Pancreas (tissue), 10 donors: Measurements from ENCODE around the gene VWA2. TPM values are rescaled to one million over a fixed set of nuclear protein-coding genes. Genes with fewer than 3 reads are reported as not detected.

Experiments
- ATAC-seq, 4 donors: fragments of 200-7000 bp; cut with Tn5 transposase; one replicate each; pipeline versions ENCODE4 v1.8.0 to v1.9.1; 2020; ENCODE audit warnings: mild to moderate bottlenecking in 4 of 4, moderate library complexity in 4 of 4
- DNase-seq, 6 donors: peaks; one replicate each; pipeline ENCODE4 v3.0.0-alpha.2; 2020
- FAIRE-seq: peaks from 2 replicates; lab custom pipeline; 2012; peaks lifted over from hg19 to GRCh38; lab: Jason Lieb, UNC
- H3K27ac ChIP-seq, 4 donors: fragments of 200-600 bp; sonication (generic); 1 replicate in 3 of 4; 2 replicates in 1 of 4; pipeline versions ENCODE4 v1.5.0 to v1.8.0; 2020
- H3K27me3 ChIP-seq, 4 donors: fragments of 200-600 bp; one replicate each; pipeline ENCODE4 v1.8.0; 2021
- H3K36me3 ChIP-seq, 3 donors: fragments of 200-600 bp; sonication (generic) in 1 of 3; one replicate each; pipeline versions ENCODE4 v1.5.0 to v1.8.0; 2020 to 2021
- H3K4me1 ChIP-seq, 3 donors: fragments of 200-600 bp; one replicate each; pipeline ENCODE4 v1.8.0; 2021
- H3K4me3 ChIP-seq, 4 donors: fragments of 200-600 bp; sonication (generic) in 2 of 4; one replicate each; pipeline versions ENCODE4 v1.5.0 to v1.8.0; 2020 to 2021
- H3K9me3 ChIP-seq, 4 donors: fragments of 200-600 bp; one replicate each; pipeline ENCODE4 v1.8.0; 2021
- WGBS, 2 donors: extraction: QIAGEN DNeasy Blood & Tissue Kit; methylation state at CpG; one replicate each; pipeline ENCODE4 v1.1.7; 2013; 5-methylcytosine and 5-hydroxymethylcytosine counted together
- intact Hi-C, 3 donors: fragments of 100-400 bp; cut with DNase I; formaldehyde crosslinking; loops; one replicate each; pipeline versions ENCODE4 v1.11.1 to v1.14.2; 2022
- polyA plus RNA-seq, 2 donors: library from polyadenylated mRNA; stranded (reverse); fragments of 200-250 nt; gene quantifications; one replicate each; pipeline ENCODE4 v1.2.3, GENCODE V29; 2013
- total RNA-seq, 6 donors: library from RNA; stranded (reverse); fragmentation: NEBNext Ultra II Directional in 4 of 6; extraction: Animal tissue kit (Norgen Biotek cat#: 25700) in 4 of 6; gene quantifications; one replicate each; pipeline versions ENCODE4 v1.2.1 to v1.2.4, GENCODE V29; 2021 to 2023
- TF ChIP-seq, protein P1 (sequence below), 4 donors: fragments of 200-600 bp; sonication (generic) in 3 of 4; IDR thresholded peaks; one replicate each; pipeline versions ENCODE4 v1.5.0 to v1.8.0; 2021; ENCODE audit warnings: antibody characterized with exemption in 4 of 4
- donor health status: healthy with polysubstance abuse.
- donor health status: DM: no; HTN: no; CAD: no; lungs with moderate emphysema.
- donor health status: DM: no; HTN: no; CAD: no.
- donor health status: control.
- donor health status: control.
- donor health status: Bipolar disorder and iron deficiency.
- donor health status: DM: yes; HTN: yes; CAD: no.
- donor health status: DM: no; HTN: no; CAD: no.
- donor health status: DM: no; HTN: no; CAD: no.
- donor health status: DM: yes; HTN: yes; CAD: no.

VWA2 gene, protein sequence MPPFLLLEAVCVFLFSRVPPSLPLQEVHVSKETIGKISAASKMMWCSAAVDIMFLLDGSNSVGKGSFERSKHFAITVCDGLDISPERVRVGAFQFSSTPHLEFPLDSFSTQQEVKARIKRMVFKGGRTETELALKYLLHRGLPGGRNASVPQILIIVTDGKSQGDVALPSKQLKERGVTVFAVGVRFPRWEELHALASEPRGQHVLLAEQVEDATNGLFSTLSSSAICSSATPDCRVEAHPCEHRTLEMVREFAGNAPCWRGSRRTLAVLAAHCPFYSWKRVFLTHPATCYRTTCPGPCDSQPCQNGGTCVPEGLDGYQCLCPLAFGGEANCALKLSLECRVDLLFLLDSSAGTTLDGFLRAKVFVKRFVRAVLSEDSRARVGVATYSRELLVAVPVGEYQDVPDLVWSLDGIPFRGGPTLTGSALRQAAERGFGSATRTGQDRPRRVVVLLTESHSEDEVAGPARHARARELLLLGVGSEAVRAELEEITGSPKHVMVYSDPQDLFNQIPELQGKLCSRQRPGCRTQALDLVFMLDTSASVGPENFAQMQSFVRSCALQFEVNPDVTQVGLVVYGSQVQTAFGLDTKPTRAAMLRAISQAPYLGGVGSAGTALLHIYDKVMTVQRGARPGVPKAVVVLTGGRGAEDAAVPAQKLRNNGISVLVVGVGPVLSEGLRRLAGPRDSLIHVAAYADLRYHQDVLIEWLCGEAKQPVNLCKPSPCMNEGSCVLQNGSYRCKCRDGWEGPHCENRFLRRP
- 1 to 10 TPM; 2.8 to 9.5 (median 5.6) TPM for total RNA-seq
- polyA plus RNA-seq, result 1 to 10 TPM; 1.4 to 1.6 TPM

DNA sequence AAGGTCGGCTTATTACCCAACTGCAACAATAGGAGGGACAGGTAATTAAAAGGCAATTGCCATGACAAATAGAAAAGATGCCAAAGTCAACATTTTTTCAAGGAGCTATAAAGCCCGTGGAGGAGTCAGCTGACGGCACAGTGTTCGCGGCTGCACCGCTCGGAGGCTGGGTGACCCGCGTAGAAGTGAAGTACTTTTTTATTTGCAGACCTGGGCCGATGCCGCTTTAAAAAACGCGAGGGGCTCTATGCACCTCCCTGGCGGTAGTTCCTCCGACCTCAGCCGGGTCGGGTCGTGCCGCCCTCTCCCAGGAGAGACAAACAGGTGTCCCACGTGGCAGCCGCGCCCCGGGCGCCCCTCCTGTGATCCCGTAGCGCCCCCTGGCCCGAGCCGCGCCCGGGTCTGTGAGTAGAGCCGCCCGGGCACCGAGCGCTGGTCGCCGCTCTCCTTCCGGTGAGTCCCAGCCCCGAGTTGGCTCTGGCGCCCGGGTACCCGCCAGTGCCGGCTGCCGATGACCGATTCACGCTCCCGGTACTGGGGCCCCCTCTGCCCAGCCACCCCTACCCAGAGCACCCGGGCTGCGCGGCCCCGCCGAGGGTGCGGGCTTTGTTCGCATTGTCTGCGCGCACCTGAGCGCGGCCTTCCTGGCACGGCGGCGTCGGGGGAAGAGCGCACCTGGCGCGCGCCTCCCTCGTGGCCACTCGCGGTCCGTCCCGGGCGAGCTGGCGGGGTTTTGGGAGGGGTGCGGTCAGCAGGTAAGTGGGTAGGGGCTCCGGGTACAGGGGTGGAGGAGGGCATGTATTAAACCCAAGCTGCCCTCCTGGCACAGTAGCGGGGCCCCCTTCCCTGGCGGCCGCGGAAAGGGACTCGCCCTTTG lies at the start of gene VWA2:
Gene VWA2, plus strand, starts transcription at position 138 of the 877 bp plus-strand sequence. CDS start 9,460 bp downstream, outside the sequence.
- TF ChIP-seq, protein P1, sequence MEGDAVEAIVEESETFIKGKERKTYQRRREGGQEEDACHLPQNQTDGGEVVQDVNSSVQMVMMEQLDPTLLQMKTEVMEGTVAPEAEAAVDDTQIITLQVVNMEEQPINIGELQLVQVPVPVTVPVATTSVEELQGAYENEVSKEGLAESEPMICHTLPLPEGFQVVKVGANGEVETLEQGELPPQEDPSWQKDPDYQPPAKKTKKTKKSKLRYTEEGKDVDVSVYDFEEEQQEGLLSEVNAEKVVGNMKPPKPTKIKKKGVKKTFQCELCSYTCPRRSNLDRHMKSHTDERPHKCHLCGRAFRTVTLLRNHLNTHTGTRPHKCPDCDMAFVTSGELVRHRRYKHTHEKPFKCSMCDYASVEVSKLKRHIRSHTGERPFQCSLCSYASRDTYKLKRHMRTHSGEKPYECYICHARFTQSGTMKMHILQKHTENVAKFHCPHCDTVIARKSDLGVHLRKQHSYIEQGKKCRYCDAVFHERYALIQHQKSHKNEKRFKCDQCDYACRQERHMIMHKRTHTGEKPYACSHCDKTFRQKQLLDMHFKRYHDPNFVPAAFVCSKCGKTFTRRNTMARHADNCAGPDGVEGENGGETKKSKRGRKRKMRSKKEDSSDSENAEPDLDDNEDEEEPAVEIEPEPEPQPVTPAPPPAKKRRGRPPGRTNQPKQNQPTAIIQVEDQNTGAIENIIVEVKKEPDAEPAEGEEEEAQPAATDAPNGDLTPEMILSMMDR (IDR thresholded peaks at IDR 0.05), result peak in 1 of 4 donors; percentile 17
- Histone ChIP-seq H3K27ac (peak within 1 kb of the TSS in 3 of 4 donors; percentile 37 to 68 (median 64)), H3K9me3 (no peaks in the 10 kb centered on the region), H3K4me1 (peaks cover 6 to 11% (median 9%) of the 10 kb centered on the region in 3 donors), H3K36me3 (no peaks in the 10 kb centered on the region), H3K4me3 (peak within 1 kb of the TSS; percentile 26 to 63 (median 52)), H3K27me3 (no peaks in the 10 kb centered on the region)
- peak; percentile 82 to 92 (median 90) for ATAC-seq
- peak; percentile 61 to 91 (median 70) for DNase-seq
- no peak for FAIRE-seq
- intact Hi-C loops, result no loop called here
- WGBS, 2 donors, result 4 to 5% methylated on average over 72 to 79 of the region's 79 CpGs

DNA sequence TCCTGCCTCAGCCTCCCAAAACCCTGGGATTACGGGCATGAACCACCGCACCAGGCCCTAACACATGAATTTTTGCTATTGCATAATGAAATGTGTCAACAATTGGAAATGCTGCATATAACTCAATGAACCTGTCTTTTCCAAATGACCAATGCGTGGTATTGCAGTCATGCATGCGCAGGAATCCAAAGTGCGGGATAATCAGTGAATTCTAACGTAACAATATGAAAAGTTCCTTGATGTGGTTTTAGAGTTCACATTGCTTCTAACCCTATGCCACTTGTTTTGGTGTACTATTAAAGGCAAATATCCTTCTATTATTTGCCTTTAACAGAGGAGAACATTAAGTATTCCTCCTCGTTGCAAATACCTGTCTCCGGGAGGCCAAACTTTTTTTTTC lies 49.4 kb upstream of the VWA2 start:
- FAIRE-seq (no peak), ATAC-seq (no peak), DNase-seq (no peak)
- no peaks in the 10 kb centered on the region for H3K36me3 ChIP-seq
- no peak overlapping the region for H3K4me3 ChIP-seq
- H3K27me3 ChIP-seq, result no peaks in the 10 kb centered on the region
- intact Hi-C loops, result no loop called here
- TF ChIP-seq, protein P1 (IDR thresholded peaks at IDR 0.05), result no peak
- no peaks in the 10 kb centered on the region for H3K9me3 ChIP-seq
- WGBS, 2 donors, result 87 to 88% methylated on average over 8 of the region's 8 CpGs
- H3K4me1 ChIP-seq, result no peaks in the 10 kb centered on the region
- H3K27ac ChIP-seq, result no peak overlapping the region

DNA sequence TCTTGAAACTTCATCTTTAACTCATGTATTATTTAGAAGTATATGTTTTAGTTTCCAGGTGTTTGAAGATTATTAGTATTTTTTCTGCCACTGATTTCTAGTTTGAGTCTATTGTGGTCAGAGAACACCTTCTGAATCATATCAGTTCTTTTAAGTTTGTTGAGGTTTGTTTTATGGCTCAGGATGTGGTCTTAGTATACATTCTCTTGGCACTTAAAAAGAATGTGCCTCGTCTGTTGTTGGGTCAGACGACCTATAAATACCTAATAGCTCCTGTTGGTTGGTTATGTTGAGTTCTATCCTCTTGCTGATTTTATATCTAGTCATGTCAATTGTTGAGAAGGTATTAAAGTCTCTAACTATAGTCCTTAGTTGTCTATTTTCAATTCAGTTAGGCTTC lies 44.0 kb upstream of the VWA2 start:
- Histone ChIP-seq H3K4me3 (no peak overlapping the region), H3K9me3 (no peaks in the 10 kb centered on the region), H3K27me3 (no peaks in the 10 kb centered on the region), H3K36me3 (no peaks in the 10 kb centered on the region), H3K27ac (no peak overlapping the region), H3K4me1 (no peaks in the 10 kb centered on the region)
- intact Hi-C loops, result no loop called here
- WGBS, 2 donors, result 90 to 91% methylated on average over 2 of the region's 2 CpGs
- no peak for DNase-seq
- no peak for FAIRE-seq
- TF ChIP-seq, protein P1 (IDR thresholded peaks at IDR 0.05), result no peak
- ATAC-seq, result no peak

DNA sequence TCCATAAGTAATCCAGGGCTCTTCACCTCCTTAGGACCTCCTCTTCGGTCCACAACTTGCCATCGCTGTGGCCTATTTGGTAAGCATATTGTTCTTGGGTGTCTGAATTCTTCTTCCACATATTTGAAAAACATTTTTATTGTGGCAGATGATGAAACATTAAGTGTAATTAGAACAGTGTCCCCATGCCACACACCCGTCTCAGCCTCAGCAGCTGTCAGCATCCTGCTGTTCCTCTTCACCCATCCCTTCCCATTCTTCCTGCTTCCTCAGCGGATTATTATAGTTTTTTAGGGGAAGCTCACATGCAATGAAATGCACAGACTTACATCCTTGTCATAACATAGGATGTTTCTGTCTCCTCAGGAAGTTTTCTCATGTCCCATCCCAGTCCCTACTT lies 39.8 kb upstream of the VWA2 start:
- FAIRE-seq (no peak), DNase-seq (no peak), ATAC-seq (no peak)
- no peaks in the 10 kb centered on the region for H3K4me1 ChIP-seq
- H3K27me3 ChIP-seq, result no peaks in the 10 kb centered on the region
- no peaks in the 10 kb centered on the region for H3K9me3 ChIP-seq
- H3K27ac ChIP-seq, result no peak overlapping the region
- intact Hi-C loops, result no loop called here
- TF ChIP-seq, protein P1 (IDR thresholded peaks at IDR 0.05), result no peak
- 95 to 99% methylated on average over 4 of the region's 4 CpGs for WGBS, 2 donors
- no peak overlapping the region for H3K4me3 ChIP-seq
- no peaks in the 10 kb centered on the region for H3K36me3 ChIP-seq
